Mucosa of rectum (tissue), 2 donors: ENCODE measurements around the gene C1QTNF1.

Source experiments
- H3K27ac ChIP-seq, 2 donors: one replicate each; pipeline ENCODE4 v1.7.0; 2013; ENCODE audit warnings: inconsistent platforms in 2 of 2, low read depth in 2 of 2, low read length in 2 of 2
- H3K27me3 ChIP-seq, 2 donors: one replicate each; pipeline ENCODE4 v1.7.0; 2013; ENCODE audit warnings: low read length in 2 of 2; ENCODE audit not compliant: control insufficient read depth in 2 of 2, insufficient read depth in 2 of 2
- H3K36me3 ChIP-seq, 2 donors: one replicate each; pipeline ENCODE4 v1.7.0; 2013; ENCODE audit warnings: low read length in 2 of 2; ENCODE audit not compliant: control insufficient read depth in 2 of 2, insufficient read depth in 2 of 2
- H3K4me1 ChIP-seq, 2 donors: one replicate each; pipeline ENCODE4 v1.7.0; 2013; ENCODE audit warnings: low read length in 2 of 2, mild to moderate bottlenecking in 1 of 2; ENCODE audit not compliant: control insufficient read depth in 2 of 2, insufficient read depth in 2 of 2
- H3K4me3 ChIP-seq, 2 donors: one replicate each; pipeline ENCODE4 v1.7.0; 2013; ENCODE audit warnings: low read length in 2 of 2
- H3K9ac ChIP-seq, 2 donors: one replicate each; pipeline ENCODE4 v1.7.0; 2013; ENCODE audit warnings: low read length in 2 of 2, low read depth in 1 of 2, mild to moderate bottlenecking in 1 of 2
- H3K9me3 ChIP-seq, 2 donors: one replicate each; pipeline ENCODE4 v1.7.0; 2013; ENCODE audit warnings: low read length in 2 of 2; ENCODE audit not compliant: control insufficient read depth in 2 of 2
- donor health status: healthy.
- donor health status: Normal muscosa, but diverticular disease.

Gene C1QTNF1

DNA sequence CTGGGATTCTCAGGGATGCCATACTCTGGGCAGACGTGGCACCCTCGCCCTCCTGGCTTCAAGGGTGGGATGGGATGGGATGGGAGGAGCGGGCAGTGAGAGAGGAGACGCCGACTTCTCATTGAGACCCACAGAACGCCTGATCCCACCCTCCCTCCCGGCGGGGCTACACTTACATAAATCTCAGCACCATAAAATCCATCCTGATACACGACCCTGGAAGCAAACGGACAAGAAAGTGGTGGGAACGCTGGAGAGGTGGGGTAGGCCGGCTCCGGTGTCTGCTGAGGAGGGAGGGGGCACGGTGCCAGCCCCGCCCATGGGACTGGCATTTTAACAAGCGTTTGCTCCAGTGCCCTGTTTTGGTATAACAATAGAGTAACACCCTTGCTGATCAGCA is 72.5 kb downstream of the C1QTNF1 start:
- Histone ChIP-seq H3K4me1 (no peaks in the 10 kb centered on the region), H3K9ac (no peak overlapping the region), H3K27ac (no peak overlapping the region), H3K9me3 (no peaks in the 10 kb centered on the region), H3K36me3 (no peaks in the 10 kb centered on the region), H3K4me3 (no peak overlapping the region), H3K27me3 (peaks cover 31 to 52% of the 10 kb centered on the region in 2 donors)

DNA sequence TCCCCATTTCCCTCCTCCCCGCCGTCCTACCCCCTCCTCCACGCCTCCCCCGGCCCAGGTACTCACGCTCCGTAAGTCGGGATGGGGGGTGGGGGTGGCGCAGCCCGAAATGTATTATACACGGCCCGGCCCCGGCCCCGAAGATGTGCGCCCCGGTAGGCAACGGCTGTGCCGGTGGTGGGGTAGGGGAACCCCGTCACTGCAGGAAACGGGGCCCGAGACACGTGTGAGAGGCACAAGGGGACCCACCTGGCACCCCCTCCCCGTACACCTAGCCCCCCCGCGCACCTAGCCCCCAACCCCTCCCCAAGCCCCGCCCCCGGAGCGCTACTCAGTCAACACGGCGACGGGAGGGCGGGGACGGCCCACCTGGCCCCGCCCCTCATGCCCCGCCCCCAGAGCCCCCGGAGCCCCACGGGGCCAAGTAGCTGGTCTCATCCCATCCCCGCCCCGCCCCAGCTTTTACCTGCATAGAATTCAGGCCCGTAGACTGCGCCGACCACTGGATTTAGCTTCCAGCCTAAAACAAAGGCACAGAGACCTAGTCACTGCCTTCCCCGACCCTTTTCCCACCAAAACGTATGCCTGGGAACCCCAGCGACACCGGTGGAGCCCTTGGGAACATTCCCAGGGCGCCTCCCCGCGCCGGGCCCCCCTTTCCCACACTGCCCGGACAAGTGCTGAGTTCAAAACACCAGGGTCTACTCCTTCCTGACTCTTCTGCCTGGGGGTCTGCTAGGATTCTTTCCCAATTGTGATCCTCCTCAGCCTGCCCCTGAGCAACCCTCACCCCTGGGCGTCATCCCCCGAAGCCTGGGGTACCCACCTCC is 73.5 kb downstream of the C1QTNF1 start:
- no peak overlapping the region for H3K9ac ChIP-seq
- H3K27ac ChIP-seq = no peak overlapping the region
- H3K4me3 ChIP-seq = no peak overlapping the region
- H3K4me1 ChIP-seq = no peaks in the 10 kb centered on the region
- no peaks in the 10 kb centered on the region for H3K36me3 ChIP-seq
- H3K27me3 ChIP-seq = peaks cover 31 to 49% of the 10 kb centered on the region in 2 donors
- H3K9me3 ChIP-seq = no peaks in the 10 kb centered on the region

GRCh38 chr17:79098282-79098867 is 74.4 kb downstream of the C1QTNF1 start:
- H3K9me3 ChIP-seq = no peaks in the 10 kb centered on the region
- peaks cover 28 to 48% of the 10 kb centered on the region in 2 donors for H3K27me3 ChIP-seq
- H3K4me3 ChIP-seq = no peak overlapping the region
- no peak overlapping the region for H3K27ac ChIP-seq
- H3K36me3 ChIP-seq = no peaks in the 10 kb centered on the region
- no peaks in the 10 kb centered on the region for H3K4me1 ChIP-seq
- H3K9ac ChIP-seq = no peak overlapping the region
